WTC11 (cell line): Measurements from ENCODE around the gene LETMD1. TPM values are rescaled to one million over a fixed set of nuclear protein-coding genes. Genes with fewer than 3 reads are reported as not detected.

ENCODE experiments used
- ATAC-seq: fragments of 200-7000 bp; cut with Tn5 transposase; 2 replicates; pipeline ENCODE4 v1.10.0; 2021; ENCODE audit warnings: mild to moderate bottlenecking, moderate library complexity
- CTCF ChIA-PET: fragments of 300-600 bp; sonication (Branson Sonifier 250); formaldehyde crosslinking; loops from one replicate; lab custom pipeline; 2021; ENCODE audit warnings: antibody characterized with exemption; lab: Charles Lee
- POLR2A ChIA-PET: fragments of 350-600 bp; sonication (Branson Sonifier 250); formaldehyde crosslinking; loops from one replicate; lab custom pipeline; 2021; ENCODE audit warnings: antibody characterized with exemption; lab: Charles Lee
- DNase-seq: peaks from one replicate; pipeline ENCODE4 v3.0.0; 2021; ENCODE audit warnings: low spot score
- H3K27ac Mint-ChIP-seq: 2 replicates; pipeline ENCODE4 v1.8.0; 2021; ENCODE audit warnings: mixed read lengths
- H3K27me3 Mint-ChIP-seq: 2 replicates; pipeline ENCODE4 v1.8.0; 2021; ENCODE audit warnings: low read depth, mild to moderate bottlenecking, moderate library complexity, mixed read lengths
- H3K36me3 Mint-ChIP-seq: 2 replicates; pipeline ENCODE4 v1.8.0; 2021; ENCODE audit warnings: mixed read lengths
- H3K4me1 Mint-ChIP-seq: 2 replicates; pipeline ENCODE4 v1.8.0; 2022; ENCODE audit warnings: mixed read lengths
- H3K4me3 Mint-ChIP-seq: 2 replicates; pipeline ENCODE4 v1.8.0; 2021; ENCODE audit warnings: mild to moderate bottlenecking, moderate library complexity, mixed read lengths
- H3K9me3 Mint-ChIP-seq: 2 replicates; pipeline ENCODE4 v1.8.0; 2021; ENCODE audit warnings: mixed read lengths
- ATF1 ChIP-seq: sonication (generic); formaldehyde crosslinking; IDR thresholded peaks from 2 replicates; pipeline ENCODE4 v1.8.1; 2023; ENCODE audit warnings: mild to moderate bottlenecking, moderate library complexity, missing genetic modification reagents
- ELF4 ChIP-seq: sonication (generic); formaldehyde crosslinking; IDR thresholded peaks from 2 replicates; pipeline ENCODE4 v1.8.1; 2022; ENCODE audit warnings: low read depth, mild to moderate bottlenecking, moderate library complexity, missing genetic modification reagents
- IRF2 ChIP-seq: sonication (generic); formaldehyde crosslinking; IDR thresholded peaks from 2 replicates; pipeline ENCODE4 v1.8.0; 2022; ENCODE audit warnings: low read depth, missing genetic modification reagents, borderline replicate concordance
- NR3C1 ChIP-seq: sonication (generic); formaldehyde crosslinking; conservative IDR thresholded peaks from 2 replicates; pipeline ENCODE4 v1.8.1; 2023; ENCODE audit warnings: low read depth, mild to moderate bottlenecking, missing genetic modification reagents
- OVOL2 ChIP-seq: fragments of 250-450 bp; sonication (Bioruptor Pico); IDR thresholded peaks from 2 replicates; pipeline ENCODE4 v1.9.0; 2021; ENCODE audit warnings: mild to moderate bottlenecking, borderline replicate concordance
- RORB ChIP-seq: fragments of 250-450 bp; sonication (Bioruptor Pico); IDR thresholded peaks from 2 replicates; pipeline ENCODE4 v1.9.0; 2021; ENCODE audit warnings: mild to moderate bottlenecking
- SMAD4 ChIP-seq: sonication (generic); formaldehyde crosslinking; IDR thresholded peaks from 2 replicates; pipeline ENCODE4 v1.8.0; 2022; ENCODE audit warnings: mild to moderate bottlenecking, missing genetic modification reagents
- SP1 ChIP-seq: sonication (generic); formaldehyde crosslinking; conservative IDR thresholded peaks from 2 replicates; pipeline ENCODE4 v1.8.1; 2022; ENCODE audit warnings: missing genetic modification reagents
- ZNF121 ChIP-seq: sonication (generic); formaldehyde crosslinking; IDR thresholded peaks from 2 replicates; pipeline ENCODE4 v1.8.0; 2023; ENCODE audit warnings: missing genetic modification reagents
- total RNA-seq: library from RNA; stranded (reverse); gene quantifications from 3 replicates; pipeline ENCODE4 v1.2.3, GENCODE V29; 2021
- TF ChIP-seq, protein P1 (sequence below): sonication (generic); formaldehyde crosslinking; IDR thresholded peaks from 2 replicates; pipeline ENCODE4 v1.8.1; 2022; ENCODE audit warnings: mild to moderate bottlenecking, missing genetic modification reagents, moderate library complexity, borderline replicate concordance
- TF ChIP-seq, protein P2 (sequence below): sonication (generic); formaldehyde crosslinking; IDR thresholded peaks from 2 replicates; pipeline ENCODE4 v1.8.1; 2023; ENCODE audit warnings: mild to moderate bottlenecking, missing genetic modification reagents, borderline replicate concordance
- TF ChIP-seq, protein P3 (sequence below): sonication (generic); formaldehyde crosslinking; IDR thresholded peaks from 2 replicates; pipeline ENCODE4 v1.8.1; 2022; ENCODE audit warnings: missing genetic modification reagents, borderline replicate concordance
- TF ChIP-seq, protein P4 (sequence below): sonication (generic); formaldehyde crosslinking; IDR thresholded peaks from 2 replicates; pipeline ENCODE4 v1.8.0; 2023; ENCODE audit warnings: missing genetic modification reagents, mild to moderate bottlenecking, borderline replicate concordance
- TF ChIP-seq, protein P5 (sequence below): sonication (generic); formaldehyde crosslinking; IDR thresholded peaks from 2 replicates; pipeline ENCODE4 v1.8.0; 2023; ENCODE audit warnings: missing genetic modification reagents
- TF ChIP-seq, protein P6 (sequence below): sonication (generic); formaldehyde crosslinking; conservative IDR thresholded peaks from 2 replicates; pipeline ENCODE4 v1.8.1; 2022; ENCODE audit warnings: mild to moderate bottlenecking, missing genetic modification reagents
- TF ChIP-seq, protein P7 (sequence below): fragments of 200-600 bp; IDR thresholded peaks from 2 replicates; pipeline ENCODE4 v1.8.0; 2022; ENCODE audit warnings: antibody characterized with exemption

The LETMD1 gene
- total RNA-seq, 1 experiment from 2014 or later = 43.3 TPM

DNA sequence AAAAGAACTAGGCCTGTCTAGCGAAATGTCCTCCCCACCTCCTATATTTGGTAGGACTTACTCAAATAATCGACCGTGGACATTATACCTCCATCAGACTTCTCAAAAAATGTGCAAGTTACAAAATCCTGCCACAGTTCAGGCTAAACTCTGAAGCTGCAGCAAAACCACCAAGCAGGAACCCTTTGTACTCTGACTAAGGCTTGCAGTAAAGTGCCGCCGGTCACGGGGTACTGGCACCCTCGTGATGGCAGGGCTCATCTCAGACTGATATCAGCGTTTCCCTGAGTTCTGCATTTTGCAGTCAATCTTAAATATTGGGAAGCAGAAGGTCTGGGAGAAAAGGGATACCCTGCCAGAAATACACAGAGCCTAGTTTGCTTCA, 39.1 kb upstream of the LETMD1 start:
- ChIA-PET CTCF (interaction anchor here (1.0 to 2.5 kb wide), 4 partner anchors 19 to 332 kb away, joined by 3 to 19 read pairs (median 6); partner anchors contain the start of gene SLC11A2), POLR2A (interaction anchor here (1.6 kb wide), 1 partner anchor 17 kb away, joined by 7 read pairs; the partner anchor contains the start of gene SLC11A2)
- peak overlapping the region; percentile 48 for H3K27ac Mint-ChIP-seq
- DNase-seq (no peak), ATAC-seq (peak; percentile 17; the same call in 1 of the 2 replicates)
- no peaks in the 10 kb centered on the region for H3K9me3 Mint-ChIP-seq
- TF ChIP-seq RORB (CRISPR knock-in tag) = no peak
- TF ChIP-seq, protein P1, sequence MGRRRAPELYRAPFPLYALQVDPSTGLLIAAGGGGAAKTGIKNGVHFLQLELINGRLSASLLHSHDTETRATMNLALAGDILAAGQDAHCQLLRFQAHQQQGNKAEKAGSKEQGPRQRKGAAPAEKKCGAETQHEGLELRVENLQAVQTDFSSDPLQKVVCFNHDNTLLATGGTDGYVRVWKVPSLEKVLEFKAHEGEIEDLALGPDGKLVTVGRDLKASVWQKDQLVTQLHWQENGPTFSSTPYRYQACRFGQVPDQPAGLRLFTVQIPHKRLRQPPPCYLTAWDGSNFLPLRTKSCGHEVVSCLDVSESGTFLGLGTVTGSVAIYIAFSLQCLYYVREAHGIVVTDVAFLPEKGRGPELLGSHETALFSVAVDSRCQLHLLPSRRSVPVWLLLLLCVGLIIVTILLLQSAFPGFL = no peak
- TF ChIP-seq, protein P2, sequence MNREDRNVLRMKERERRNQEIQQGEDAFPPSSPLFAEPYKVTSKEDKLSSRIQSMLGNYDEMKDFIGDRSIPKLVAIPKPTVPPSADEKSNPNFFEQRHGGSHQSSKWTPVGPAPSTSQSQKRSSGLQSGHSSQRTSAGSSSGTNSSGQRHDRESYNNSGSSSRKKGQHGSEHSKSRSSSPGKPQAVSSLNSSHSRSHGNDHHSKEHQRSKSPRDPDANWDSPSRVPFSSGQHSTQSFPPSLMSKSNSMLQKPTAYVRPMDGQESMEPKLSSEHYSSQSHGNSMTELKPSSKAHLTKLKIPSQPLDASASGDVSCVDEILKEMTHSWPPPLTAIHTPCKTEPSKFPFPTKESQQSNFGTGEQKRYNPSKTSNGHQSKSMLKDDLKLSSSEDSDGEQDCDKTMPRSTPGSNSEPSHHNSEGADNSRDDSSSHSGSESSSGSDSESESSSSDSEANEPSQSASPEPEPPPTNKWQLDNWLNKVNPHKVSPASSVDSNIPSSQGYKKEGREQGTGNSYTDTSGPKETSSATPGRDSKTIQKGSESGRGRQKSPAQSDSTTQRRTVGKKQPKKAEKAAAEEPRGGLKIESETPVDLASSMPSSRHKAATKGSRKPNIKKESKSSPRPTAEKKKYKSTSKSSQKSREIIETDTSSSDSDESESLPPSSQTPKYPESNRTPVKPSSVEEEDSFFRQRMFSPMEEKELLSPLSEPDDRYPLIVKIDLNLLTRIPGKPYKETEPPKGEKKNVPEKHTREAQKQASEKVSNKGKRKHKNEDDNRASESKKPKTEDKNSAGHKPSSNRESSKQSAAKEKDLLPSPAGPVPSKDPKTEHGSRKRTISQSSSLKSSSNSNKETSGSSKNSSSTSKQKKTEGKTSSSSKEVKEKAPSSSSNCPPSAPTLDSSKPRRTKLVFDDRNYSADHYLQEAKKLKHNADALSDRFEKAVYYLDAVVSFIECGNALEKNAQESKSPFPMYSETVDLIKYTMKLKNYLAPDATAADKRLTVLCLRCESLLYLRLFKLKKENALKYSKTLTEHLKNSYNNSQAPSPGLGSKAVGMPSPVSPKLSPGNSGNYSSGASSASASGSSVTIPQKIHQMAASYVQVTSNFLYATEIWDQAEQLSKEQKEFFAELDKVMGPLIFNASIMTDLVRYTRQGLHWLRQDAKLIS (CRISPR knock-in tag) = no peak
- no peak for TF ChIP-seq ATF1 (CRISPR knock-in tag)
- TF ChIP-seq, protein P3, sequence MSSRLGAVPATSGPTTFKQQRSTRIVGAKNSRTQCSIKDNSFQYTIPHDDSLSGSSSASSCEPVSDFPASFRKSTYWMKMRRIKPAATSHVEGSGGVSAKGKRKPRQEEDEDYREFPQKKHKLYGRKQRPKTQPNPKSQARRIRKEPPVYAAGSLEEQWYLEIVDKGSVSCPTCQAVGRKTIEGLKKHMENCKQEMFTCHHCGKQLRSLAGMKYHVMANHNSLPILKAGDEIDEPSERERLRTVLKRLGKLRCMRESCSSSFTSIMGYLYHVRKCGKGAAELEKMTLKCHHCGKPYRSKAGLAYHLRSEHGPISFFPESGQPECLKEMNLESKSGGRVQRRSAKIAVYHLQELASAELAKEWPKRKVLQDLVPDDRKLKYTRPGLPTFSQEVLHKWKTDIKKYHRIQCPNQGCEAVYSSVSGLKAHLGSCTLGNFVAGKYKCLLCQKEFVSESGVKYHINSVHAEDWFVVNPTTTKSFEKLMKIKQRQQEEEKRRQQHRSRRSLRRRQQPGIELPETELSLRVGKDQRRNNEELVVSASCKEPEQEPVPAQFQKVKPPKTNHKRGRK = no peak
- TF ChIP-seq OVOL2 (CRISPR knock-in tag) = no peak
- TF ChIP-seq, protein P4, sequence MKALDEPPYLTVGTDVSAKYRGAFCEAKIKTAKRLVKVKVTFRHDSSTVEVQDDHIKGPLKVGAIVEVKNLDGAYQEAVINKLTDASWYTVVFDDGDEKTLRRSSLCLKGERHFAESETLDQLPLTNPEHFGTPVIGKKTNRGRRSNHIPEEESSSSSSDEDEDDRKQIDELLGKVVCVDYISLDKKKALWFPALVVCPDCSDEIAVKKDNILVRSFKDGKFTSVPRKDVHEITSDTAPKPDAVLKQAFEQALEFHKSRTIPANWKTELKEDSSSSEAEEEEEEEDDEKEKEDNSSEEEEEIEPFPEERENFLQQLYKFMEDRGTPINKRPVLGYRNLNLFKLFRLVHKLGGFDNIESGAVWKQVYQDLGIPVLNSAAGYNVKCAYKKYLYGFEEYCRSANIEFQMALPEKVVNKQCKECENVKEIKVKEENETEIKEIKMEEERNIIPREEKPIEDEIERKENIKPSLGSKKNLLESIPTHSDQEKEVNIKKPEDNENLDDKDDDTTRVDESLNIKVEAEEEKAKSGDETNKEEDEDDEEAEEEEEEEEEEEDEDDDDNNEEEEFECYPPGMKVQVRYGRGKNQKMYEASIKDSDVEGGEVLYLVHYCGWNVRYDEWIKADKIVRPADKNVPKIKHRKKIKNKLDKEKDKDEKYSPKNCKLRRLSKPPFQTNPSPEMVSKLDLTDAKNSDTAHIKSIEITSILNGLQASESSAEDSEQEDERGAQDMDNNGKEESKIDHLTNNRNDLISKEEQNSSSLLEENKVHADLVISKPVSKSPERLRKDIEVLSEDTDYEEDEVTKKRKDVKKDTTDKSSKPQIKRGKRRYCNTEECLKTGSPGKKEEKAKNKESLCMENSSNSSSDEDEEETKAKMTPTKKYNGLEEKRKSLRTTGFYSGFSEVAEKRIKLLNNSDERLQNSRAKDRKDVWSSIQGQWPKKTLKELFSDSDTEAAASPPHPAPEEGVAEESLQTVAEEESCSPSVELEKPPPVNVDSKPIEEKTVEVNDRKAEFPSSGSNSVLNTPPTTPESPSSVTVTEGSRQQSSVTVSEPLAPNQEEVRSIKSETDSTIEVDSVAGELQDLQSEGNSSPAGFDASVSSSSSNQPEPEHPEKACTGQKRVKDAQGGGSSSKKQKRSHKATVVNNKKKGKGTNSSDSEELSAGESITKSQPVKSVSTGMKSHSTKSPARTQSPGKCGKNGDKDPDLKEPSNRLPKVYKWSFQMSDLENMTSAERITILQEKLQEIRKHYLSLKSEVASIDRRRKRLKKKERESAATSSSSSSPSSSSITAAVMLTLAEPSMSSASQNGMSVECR (CRISPR knock-in tag) = no peak
- TF ChIP-seq SP1 (CRISPR knock-in tag) = no peak
- TF ChIP-seq IRF2 (CRISPR knock-in tag) = no peak
- TF ChIP-seq NR3C1 (CRISPR knock-in tag) = no peak
- TF ChIP-seq, protein P5, sequence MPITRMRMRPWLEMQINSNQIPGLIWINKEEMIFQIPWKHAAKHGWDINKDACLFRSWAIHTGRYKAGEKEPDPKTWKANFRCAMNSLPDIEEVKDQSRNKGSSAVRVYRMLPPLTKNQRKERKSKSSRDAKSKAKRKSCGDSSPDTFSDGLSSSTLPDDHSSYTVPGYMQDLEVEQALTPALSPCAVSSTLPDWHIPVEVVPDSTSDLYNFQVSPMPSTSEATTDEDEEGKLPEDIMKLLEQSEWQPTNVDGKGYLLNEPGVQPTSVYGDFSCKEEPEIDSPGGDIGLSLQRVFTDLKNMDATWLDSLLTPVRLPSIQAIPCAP (CRISPR knock-in tag) = no peak
- TF ChIP-seq ELF4 = no peak
- TF ChIP-seq, protein P6, sequence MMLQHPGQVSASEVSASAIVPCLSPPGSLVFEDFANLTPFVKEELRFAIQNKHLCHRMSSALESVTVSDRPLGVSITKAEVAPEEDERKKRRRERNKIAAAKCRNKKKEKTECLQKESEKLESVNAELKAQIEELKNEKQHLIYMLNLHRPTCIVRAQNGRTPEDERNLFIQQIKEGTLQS (CRISPR knock-in tag) = no peak
- TF ChIP-seq SMAD4 (CRISPR knock-in tag) = no peak
- TF ChIP-seq ZNF121 (CRISPR knock-in tag) = no peak
- TF ChIP-seq, protein P7, sequence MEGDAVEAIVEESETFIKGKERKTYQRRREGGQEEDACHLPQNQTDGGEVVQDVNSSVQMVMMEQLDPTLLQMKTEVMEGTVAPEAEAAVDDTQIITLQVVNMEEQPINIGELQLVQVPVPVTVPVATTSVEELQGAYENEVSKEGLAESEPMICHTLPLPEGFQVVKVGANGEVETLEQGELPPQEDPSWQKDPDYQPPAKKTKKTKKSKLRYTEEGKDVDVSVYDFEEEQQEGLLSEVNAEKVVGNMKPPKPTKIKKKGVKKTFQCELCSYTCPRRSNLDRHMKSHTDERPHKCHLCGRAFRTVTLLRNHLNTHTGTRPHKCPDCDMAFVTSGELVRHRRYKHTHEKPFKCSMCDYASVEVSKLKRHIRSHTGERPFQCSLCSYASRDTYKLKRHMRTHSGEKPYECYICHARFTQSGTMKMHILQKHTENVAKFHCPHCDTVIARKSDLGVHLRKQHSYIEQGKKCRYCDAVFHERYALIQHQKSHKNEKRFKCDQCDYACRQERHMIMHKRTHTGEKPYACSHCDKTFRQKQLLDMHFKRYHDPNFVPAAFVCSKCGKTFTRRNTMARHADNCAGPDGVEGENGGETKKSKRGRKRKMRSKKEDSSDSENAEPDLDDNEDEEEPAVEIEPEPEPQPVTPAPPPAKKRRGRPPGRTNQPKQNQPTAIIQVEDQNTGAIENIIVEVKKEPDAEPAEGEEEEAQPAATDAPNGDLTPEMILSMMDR = no peak
- peaks cover 42% of the 10 kb centered on the region for H3K36me3 Mint-ChIP-seq
- H3K4me3 Mint-ChIP-seq = no peak overlapping the region; the same call in 1 of the 2 replicates
- no peaks in the 10 kb centered on the region for H3K27me3 Mint-ChIP-seq
- H3K4me1 Mint-ChIP-seq = peaks cover 46% of the 10 kb centered on the region
